Posterior vena cava (tissue), 2 donors: ENCODE measurements around the gene PPP4R1. TPM values are rescaled to one million over a fixed set of nuclear protein-coding genes. Genes with fewer than 3 reads are reported as not detected.

ENCODE experiments used
- DNase-seq: peaks from one replicate; pipeline ENCODE4 v3.0.0-alpha.2; 2020; ENCODE audit warnings: low spot score
- intact Hi-C, 2 donors: fragments of 100-400 bp; cut with DNase I; formaldehyde crosslinking; loops; one replicate each; pipeline versions ENCODE4 v1.14.1 to v1.14.2; 2022 to 2023
- total RNA-seq, 2 donors: library from RNA; stranded (reverse); fragmentation: NEBNext Ultra II Directional; extraction: Animal tissue kit (Norgen Biotek cat#: 25700); gene quantifications; one replicate each; pipeline ENCODE4 v1.2.1, GENCODE V29; 2021
- donor health status: DM: yes; HTN: yes; CAD: no.
- donor health status: DM: yes; HTN: yes; CAD: no.

Gene PPP4R1
- total RNA-seq, 2 donors from 2014 or later, result 84.0 to 108 TPM

DNA sequence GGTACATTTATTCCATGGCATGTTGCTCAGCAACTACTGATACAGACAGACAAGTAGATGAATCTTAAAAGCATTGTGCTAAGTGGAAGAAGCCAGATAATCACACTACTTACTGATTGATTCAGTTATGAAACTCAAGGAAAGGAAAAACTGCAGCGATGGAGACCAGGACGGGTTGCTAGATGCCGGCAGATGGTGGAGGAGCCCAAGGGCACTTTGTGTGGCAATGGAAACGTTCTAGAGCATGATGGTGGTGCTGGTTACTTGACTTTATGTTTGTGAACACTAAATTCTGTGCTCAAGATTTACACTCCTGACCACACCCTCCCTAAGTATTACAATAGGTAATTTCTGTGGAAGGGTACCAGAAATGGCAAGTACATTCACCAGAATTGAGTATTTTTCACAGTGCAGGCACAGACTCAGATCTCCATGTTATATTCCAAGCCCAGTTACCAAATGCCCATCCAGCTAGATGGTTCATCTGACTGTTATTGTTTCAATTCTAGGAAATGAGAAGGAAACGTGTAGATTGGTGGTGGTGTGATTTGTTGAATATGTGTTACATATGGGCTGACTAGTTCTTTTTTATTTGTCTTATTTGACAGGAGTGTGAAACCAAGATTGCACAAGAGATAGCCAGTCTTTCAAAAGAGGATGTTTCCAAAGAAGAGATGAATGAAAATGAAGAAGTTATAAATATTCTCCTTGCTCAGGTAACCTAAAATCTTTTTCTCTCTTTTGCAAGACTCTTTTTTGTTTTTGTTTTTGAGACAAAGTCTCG lies 83.9 kb downstream of the PPP4R1 start:
- DNase-seq, result no peak
- intact Hi-C loops, result no loop called here

DNA sequence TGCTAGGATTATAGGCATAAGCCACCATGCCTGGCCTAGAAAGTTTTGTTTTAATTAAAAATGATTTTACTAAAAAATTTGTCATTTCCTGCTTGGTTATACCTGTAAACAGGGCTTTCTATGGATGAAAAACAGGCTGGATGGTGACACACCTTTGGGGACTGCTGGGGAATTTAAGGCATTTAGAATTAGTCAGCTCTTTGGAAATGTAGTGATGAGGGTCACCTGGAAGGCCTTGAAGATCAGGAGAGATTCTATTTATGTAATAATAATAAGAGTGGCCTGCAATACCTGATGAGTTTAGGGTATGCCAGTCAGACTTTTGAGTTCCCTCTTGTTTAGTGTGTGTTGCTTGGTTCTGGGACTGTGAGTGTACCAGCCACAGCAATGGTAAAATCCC lies 87.9 kb downstream of the PPP4R1 start:
- intact Hi-C loops, result no loop called here
- no peak for DNase-seq

DNA sequence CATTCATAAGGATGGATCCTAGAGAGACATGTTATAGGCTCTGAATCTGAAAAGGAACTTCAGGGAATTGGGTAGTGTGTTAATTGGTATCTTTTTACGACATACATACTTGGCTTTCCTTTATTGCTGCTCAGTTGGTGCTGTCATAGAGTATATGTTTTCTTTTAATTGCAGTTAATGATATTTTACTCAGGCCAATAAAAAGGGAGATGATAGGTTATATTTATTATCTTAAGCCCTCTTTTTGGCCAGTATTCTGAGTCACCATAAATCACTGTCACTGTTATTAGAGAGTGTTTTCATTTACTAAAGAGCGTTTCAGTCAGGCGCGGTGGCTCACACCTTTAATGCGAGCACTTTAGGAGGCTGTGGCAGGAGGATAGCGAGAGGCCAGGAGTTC lies 91.4 kb downstream of the PPP4R1 start:
- no peak for DNase-seq
- intact Hi-C loops, result no loop called here

DNA sequence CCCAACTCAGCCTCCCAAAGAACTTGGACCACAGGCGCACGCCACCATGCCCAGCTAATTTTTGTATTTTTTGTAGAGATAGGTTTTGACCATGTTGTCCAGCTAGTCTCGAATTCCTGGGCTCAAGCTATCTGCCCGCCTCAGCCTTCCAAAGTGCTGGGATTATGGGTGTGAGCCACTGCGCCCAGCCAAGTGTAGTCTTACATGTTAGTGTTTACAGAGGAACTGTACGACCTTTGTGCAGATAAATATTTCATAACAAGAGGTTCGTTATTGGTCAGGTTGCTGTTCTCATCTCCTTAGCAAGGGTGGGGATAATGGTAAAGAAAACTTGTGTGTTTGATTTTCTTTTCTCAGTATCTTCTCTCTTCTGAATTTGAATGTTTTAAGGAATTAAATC lies 92.6 kb downstream of the PPP4R1 start:
- DNase-seq, result no peak
- intact Hi-C loops, result no loop called here

DNA sequence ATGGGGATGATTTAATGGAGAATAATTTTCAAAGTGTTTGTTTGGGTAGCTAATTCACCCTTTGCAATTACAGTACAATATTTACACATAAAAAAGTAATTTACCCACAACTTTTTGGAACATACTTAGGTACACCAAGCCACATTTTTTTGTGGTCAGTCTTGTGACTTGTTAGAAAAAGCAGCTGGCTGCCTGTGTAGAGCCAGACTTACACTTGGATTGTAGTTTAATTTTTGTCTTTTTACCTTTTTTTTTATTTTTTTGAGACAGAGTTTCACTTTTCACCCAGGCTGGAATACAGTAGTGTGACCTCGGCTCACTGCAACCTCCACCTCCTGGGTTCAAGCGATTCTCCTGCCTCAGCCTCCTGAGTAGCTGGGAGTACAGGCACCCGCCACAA lies 93.7 kb downstream of the PPP4R1 start:
- DNase-seq, result no peak

DNA sequence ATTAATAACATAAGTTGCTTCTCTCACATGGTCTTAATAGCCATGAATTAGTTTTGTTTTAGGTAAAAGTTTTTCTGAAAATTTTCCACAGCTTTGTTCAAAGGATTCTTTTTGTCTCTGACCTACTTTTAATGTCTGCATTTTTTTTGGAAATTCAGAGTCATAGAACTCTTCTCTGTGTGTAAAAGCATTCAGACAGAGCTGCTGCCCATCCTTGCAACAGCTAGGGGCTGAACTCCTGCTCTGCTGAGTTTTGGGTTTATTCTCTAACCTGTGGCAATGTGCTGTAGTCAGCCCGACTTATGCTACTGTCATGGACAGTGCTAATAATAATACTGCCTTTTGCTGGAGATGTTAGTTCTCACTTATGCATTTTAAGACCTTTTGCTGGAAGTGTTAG lies 95.0 kb downstream of the PPP4R1 start:
- intact Hi-C loops, result no loop called here

More for the DNA sequence above, 93.7 kb downstream of the PPP4R1 start:
- intact Hi-C loops, result no loop called here

DNA sequence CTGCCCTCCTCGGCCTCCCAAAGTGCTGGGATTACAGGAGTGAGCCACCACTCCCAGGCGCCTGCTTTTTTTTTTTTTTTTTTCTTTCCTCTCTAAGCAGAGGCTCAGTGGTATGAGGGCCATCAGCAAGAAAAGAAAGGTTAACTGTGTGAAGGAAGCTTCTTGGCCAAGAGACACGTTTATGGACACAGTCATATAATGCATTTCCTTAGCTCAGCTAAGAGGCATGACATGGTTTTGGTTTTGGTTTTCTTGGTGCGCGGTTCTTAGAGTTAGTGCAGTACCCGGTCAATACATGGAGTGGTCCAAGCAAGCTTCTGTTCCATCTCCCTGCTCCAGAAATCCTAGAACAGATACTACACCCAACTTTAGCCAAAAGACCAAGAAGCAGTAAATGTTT lies 96.5 kb downstream of the PPP4R1 start:
- intact Hi-C loops, result no loop called here
- DNase-seq, result no peak

More for the DNA sequence above, 95.0 kb downstream of the PPP4R1 start:
- DNase-seq, result no peak

DNA sequence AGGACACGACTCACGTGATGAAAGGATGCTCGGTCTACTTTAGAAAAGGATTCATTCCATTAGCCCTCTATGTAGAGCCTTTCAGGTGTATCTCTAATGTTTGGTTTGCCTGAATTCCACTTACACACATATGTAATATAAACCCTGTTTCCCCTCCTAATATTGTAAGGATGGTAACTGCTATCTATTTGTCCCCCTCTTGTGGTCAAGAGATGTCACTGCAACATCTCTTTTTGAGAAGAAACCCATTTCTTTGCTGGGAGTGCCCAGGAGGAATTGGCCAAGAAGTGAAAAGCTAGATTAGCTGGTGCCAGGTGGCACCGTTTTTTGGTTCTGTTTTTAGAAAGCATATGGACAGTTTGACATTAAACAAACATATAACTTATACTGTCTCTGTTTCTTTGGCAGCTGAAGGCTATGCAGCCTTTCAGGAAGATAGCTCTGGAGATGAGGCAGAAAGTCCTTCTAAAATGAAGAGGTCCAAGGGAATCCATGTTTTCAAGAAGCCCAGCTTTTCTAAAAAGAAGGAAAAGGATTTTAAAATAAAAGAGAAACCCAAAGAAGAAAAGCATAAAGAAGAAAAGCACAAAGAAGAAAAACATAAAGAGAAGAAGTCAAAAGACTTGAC lies 97.8 kb downstream of the PPP4R1 start:
- intact Hi-C loops, result no loop called here

DNA sequence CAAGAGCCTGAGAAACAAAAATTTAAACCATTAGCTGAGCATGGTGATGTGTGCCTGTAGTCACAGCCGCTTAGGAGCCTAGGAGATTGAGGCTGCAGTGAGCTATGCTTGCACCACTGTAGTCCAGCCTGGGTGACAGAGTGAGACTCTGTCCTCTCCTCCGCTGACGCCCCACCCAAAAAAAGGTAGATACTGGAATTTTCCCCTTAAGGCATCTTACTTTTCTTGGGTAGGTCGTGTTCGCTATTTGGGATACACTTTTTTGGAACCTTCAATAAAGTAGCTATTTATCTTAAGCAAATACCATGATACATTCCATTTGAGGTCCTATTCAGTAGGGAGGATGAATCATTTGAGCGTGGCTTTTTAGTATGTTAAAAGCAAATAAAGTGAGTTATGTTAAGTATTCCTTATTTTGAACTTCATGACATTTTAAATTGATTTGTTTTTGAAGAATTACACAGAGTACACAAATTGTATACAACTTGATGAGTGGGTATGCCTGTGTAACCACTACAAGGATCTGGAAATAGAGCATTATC lies 100.3 kb downstream of the PPP4R1 start:
- intact Hi-C loops, result no loop called here
- DNase-seq, result no peak

More for the DNA sequence above, 97.8 kb downstream of the PPP4R1 start:
- DNase-seq, result no peak

DNA sequence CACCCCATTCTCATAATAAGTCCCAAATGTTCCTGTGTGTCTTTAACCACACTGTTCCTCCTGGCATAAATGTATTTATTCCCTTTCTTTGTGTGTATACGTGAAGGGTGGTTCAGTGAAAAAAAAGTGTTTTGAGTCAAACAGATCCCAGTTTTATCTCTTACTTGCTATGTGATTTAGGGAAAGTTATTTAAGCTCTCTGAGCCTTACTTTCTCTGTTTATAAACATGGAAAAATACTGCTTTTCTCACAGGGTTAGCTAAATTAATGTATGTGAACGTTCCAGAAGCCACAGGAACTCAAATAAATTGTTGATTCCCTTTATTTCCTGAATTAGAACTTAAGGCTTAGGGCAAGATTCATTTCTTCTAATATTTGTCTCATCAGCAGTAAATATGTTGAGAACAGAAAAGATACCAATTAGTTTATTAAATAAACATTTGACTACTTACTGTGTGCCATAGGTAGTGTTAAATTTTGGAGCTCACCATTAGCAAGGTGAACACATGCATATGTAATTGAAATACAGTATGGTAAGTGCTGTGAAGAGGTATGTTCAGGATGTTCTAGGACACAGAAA lies 105.8 kb downstream of the PPP4R1 start:
- intact Hi-C loops, result loop anchor here in 1 of 2 donors (10.0 kb wide), 1 partner anchor 1414 kb away; no protein-coding TSS in a partner anchor
- no peak for DNase-seq

DNA sequence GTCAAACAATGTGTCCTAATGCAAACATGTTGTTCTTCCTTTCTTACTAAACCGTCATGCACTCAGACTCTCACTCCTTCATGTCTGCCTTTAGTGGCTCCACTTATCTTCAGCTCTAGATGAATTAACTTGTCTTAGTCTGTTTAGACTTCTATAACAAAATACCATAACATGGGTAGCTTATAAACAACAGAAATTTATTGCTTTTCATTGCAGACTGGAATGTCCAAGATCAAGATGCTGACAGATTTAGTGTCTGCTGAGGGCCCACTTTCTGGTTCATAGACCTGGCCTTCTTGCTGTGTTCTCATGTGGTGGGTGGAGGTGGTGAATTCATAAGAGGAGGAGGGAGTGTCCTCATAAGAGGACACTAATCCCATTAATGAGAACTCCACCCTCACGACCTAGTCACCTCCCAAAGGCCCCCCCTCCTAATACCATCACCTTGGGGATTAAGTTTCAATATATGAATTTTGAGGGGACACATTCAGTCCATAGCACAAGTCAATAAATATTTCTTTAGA lies 106.7 kb downstream of the PPP4R1 start:
- intact Hi-C loops, result loop anchor here in 1 of 2 donors (2.0 to 10.0 kb wide), 2 partner anchors 57 to 1413 kb away; no protein-coding TSS in a partner anchor
- no peak for DNase-seq

DNA sequence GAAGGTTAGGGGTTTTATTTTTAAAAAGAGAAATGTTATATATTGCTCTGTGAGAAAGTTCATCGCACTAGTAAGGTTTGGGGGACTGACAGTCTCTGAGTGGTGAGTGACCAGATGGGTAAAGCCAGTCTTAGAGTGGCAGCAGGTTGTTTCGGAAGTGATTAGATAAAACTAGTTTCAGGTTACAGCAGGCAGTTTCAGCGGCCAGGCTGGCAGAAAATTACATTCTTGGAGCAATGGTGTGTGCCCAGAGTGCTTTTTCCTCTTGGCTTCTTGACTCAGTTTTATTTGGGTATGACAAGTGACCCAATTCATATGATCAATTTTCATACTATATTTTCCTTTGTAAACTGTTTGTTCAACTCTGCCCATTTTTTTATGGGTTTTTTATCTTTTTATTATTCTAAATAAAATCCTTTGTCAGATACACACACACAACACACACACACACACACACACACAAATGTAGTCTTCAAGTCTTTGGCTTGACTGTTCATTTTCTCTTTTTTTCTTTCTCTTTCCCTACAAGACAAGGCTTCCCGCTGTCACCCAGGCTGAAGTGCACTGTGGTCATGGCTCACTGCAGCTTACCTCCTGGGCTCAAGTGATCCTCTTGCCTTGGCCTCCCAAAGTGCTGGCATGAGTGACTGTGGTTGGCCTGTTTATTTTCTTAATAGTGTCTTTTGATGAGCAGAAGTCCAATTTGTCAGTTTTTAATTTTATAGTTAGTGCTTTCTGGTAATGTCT lies 108.1 kb downstream of the PPP4R1 start:
- DNase-seq, result no peak
- intact Hi-C loops, result loop anchor here in 1 of 2 donors (2.0 to 10.0 kb wide), 2 partner anchors 55 to 1411 kb away; no protein-coding TSS in a partner anchor

Other genes with a start within 250 kb of the PPP4R1 start
- gene RALBP1, start 139.0 kb downstream of the PPP4R1 start, total RNA-seq, result 10 to 100 TPM; 41.4 to 50.4 TPM
- gene RAB31, start 93.7 kb upstream of the PPP4R1 start, total RNA-seq, result 100 to 1,000 TPM; 107 to 141 TPM